ENCODE data around the gene ZCCHC8. TPM values are rescaled to one million over a fixed set of nuclear protein-coding genes. Genes with fewer than 3 reads are reported as not detected.

ZCCHC8 gene
- total RNA-seq, 1 experiment from 2014 or later, result 30.5 TPM

DNA sequence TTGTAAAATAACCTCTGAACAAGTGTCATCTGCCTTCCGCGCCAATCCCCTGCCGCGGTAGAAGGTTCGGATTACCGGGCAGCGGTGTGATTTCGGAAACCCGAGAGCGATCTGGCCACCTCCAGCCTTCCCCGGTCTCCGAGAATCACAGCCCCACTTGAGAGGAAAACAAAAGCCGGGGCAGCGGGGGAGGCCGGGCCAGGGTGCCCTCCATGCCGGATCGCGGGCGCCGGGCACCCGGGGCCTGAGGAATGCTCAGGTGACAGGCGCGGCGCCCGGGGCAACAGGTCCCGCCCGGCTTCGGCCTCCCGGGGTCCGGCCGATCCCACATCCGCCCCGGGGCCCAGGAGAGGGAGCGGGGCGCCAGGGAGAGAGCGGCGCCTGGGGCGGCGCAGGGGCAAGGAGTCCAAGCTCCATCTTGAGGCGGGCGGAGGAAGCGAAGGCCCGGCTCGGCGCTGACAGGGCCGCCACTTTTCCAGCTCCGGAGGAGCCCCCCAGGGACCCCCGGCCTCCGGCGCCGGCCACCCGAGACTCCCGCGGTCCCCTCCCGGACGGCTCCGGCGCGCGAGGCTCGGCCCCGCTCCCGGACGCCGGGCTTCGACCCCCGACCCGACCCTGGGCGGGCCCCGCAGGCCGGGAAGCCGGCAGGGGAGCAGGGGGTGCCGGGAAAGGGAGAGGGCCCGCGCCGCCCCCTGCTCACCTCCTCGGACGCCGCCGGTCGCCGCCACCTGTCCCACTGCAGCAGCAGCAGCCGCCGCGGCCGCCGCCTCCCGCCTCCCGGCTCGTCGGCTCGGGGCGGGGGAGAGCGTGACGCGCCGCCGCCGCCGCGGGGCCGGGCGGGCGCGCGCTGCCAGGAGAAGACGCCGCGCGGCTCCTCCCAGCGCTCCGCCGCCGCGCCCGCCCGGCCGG is 78.7 kb downstream of the ZCCHC8 start, which contains the start of gene CLIP1:
Gene CLIP1 (minus strand): TSS at position 849 of the 909 bp plus-strand sequence. CDS start 42,217 bp downstream, outside the sequence.
- CTCF ChIA-PET, result interaction anchor here (3.8 kb wide), 1 partner anchor 22 kb away, joined by 25 read pairs; no protein-coding TSS in a partner anchor
- ATAC-seq (peak; percentile 76), DNase-seq (ENCODE audit: low read depth, low spot score) (no peak)
- Histone ChIP-seq H3K27me3 (ENCODE audit: insufficient read depth, low read length) (no peaks in the 10 kb centered on the region), H3K4me1 (ENCODE audit: control insufficient read depth in 1 of 2, insufficient read depth in 2 of 2, low read length in 2 of 2) (peaks cover 24 to 35% of the 10 kb centered on the region in 2 experiments), H3K79me2 (ENCODE audit: insufficient read depth, low read length) (peaks cover 45% of the 10 kb centered on the region), H3K36me3 (ENCODE audit: control insufficient read depth in 1 of 2, insufficient read depth in 2 of 2, low read length in 2 of 2) (no peaks in the 10 kb centered on the region), H3K27ac (ENCODE audit: low read depth, low read length) (peak within 1 kb of the TSS; percentile 95), H3K9me3 (ENCODE audit: control insufficient read depth in 1 of 2, insufficient read depth in 1 of 2, low read depth in 1 of 2, low read length in 2 of 2) (no peaks in the 10 kb centered on the region), H3K4me3 (replicated peaks in 1 of 2; ENCODE audit: low read depth in 1 of 2, low read length in 2 of 2) (peak within 1 kb of the TSS; percentile 77 to 85), H3K9me2 (ENCODE audit: insufficient read depth) (no peaks in the 10 kb centered on the region), H3K9ac (ENCODE audit: low read length) (peak within 1 kb of the TSS; percentile 82), H4K20me1 (ENCODE audit: insufficient read depth) (no peaks in the 10 kb centered on the region), H2AFZ (ENCODE audit: low read depth, low read length, poor library complexity, severe bottlenecking) (no peak within 1 kb of the TSS), H3K4me2 (ENCODE audit: low read length) (peak within 1 kb of the TSS; percentile 95)
- RAD21 ChIA-PET (ENCODE audit: low non-redundant PET in 1 of 2, low total read pairs in 2 of 2, uncharacterized antibody in 2 of 2, unreplicated experiment in 2 of 2), result interaction anchor here in 1 of 2 experiments (0.5 kb wide), 1 partner anchor 19 kb away, joined by 3 read pairs; no protein-coding TSS in a partner anchor
- BruUV-seq (replicated peaks), result no TSS peak
- POLR2A ChIA-PET, result interaction anchor here (1.3 to 4.4 kb wide), 2 partner anchors 23 to 43 kb away, joined by 3 to 21 read pairs; no protein-coding TSS in a partner anchor
- intact Hi-C loops (cut with micrococcal nuclease), result loop anchor here (1.0 kb wide), 1 partner anchor 22 kb away; no protein-coding TSS in a partner anchor
- TF ChIP-seq, protein P1, sequence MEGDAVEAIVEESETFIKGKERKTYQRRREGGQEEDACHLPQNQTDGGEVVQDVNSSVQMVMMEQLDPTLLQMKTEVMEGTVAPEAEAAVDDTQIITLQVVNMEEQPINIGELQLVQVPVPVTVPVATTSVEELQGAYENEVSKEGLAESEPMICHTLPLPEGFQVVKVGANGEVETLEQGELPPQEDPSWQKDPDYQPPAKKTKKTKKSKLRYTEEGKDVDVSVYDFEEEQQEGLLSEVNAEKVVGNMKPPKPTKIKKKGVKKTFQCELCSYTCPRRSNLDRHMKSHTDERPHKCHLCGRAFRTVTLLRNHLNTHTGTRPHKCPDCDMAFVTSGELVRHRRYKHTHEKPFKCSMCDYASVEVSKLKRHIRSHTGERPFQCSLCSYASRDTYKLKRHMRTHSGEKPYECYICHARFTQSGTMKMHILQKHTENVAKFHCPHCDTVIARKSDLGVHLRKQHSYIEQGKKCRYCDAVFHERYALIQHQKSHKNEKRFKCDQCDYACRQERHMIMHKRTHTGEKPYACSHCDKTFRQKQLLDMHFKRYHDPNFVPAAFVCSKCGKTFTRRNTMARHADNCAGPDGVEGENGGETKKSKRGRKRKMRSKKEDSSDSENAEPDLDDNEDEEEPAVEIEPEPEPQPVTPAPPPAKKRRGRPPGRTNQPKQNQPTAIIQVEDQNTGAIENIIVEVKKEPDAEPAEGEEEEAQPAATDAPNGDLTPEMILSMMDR (IDR thresholded peaks at IDR 0.05 in 2 of 3, conservative IDR thresholded peaks at IDR 0.05 in 1 of 3; ENCODE audit: borderline replicate concordance in 1 of 3, insufficient read depth in 1 of 3, low read depth in 2 of 3, low read length in 2 of 3), result 0 out of 6 replicates have a peak, but pooled peaks have one; percentile 7 to 21 (median 20)
- TF ChIP-seq POLR2A (IDR thresholded peaks at IDR 0.05; ENCODE audit: borderline replicate concordance, extremely low read depth, insufficient read depth, insufficient read length) (peak; percentile 28), YY1 (IDR thresholded peaks at IDR 0.05; ENCODE audit: extremely low read depth, insufficient replicate concordance, low read depth, low read length) (no peak), SRF (IDR thresholded peaks at IDR 0.05; ENCODE audit: low read depth) (no peak), CBX3 (IDR thresholded peaks at IDR 0.05; ENCODE audit: low read depth) (no peak), EZH2 (IDR thresholded peaks at IDR 0.05) (no peak), CEBPB (IDR thresholded peaks at IDR 0.05; ENCODE audit: low read depth) (no peak), REST (IDR thresholded peaks at IDR 0.05; ENCODE audit: low read depth) (no peak), ZBTB33 (IDR thresholded peaks at IDR 0.05; ENCODE audit: extremely low read depth, insufficient replicate concordance, low read length) (no peak), EZH2phosphoT487 (IDR thresholded peaks at IDR 0.05; ENCODE audit: borderline replicate concordance) (no peak), SIN3A (IDR thresholded peaks at IDR 0.05; ENCODE audit: low read depth) (peak; percentile 59; the same call in 1 of the 2 replicates), ZNF274 (IDR thresholded peaks at IDR 0.05; ENCODE audit: low read depth, low read length) (no peak), JUND (IDR thresholded peaks at IDR 0.05) (no peak), EGR1 (IDR thresholded peaks at IDR 0.05; ENCODE audit: low read depth) (no peak), POLR2AphosphoS5 (IDR thresholded peaks at IDR 0.05; ENCODE audit: low read depth, low read length) (peak; percentile 30), SP1 (IDR thresholded peaks at IDR 0.05; ENCODE audit: low read depth) (no peak)
- TF ChIP-seq, protein P2, sequence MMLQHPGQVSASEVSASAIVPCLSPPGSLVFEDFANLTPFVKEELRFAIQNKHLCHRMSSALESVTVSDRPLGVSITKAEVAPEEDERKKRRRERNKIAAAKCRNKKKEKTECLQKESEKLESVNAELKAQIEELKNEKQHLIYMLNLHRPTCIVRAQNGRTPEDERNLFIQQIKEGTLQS (IDR thresholded peaks at IDR 0.05), result no peak

Measured in HCT116 (cell line).